HCT116 (cell line): Measurements from ENCODE around the gene TAF8. TPM values are rescaled to one million over a fixed set of nuclear protein-coding genes. Genes with fewer than 3 reads are reported as not detected.
A peak's percentile ranks its signal among the peaks of the same experiment; 100 is the strongest.

Experiments used
- ATAC-seq: fragments of 200-7000 bp; cut with Tn5 transposase; 2 replicates; pipeline ENCODE4 v1.9.1; 2020; ENCODE audit warnings: mild to moderate bottlenecking, moderate library complexity
- BruUV-seq: library from RNA; stranded (reverse); fragments of 400-500 nt; replicated peaks from 2 replicates; lab custom pipeline; 2021; lab: Mats Ljungman, UMichigan
- CTCF ChIA-PET: fragments of 300-600 bp; sonication (Branson Sonifier 250); formaldehyde crosslinking; loops from one replicate; lab custom pipeline; 2021; ENCODE audit warnings: antibody characterized with exemption; lab: Charles Lee
- POLR2A ChIA-PET: fragments of 300-600, 350-600 bp; sonication (Branson Sonifier 250); formaldehyde crosslinking; loops from one replicate; lab custom pipeline; 2021; ENCODE audit warnings: antibody characterized with exemption; lab: Charles Lee
- RAD21 ChIA-PET, 2 experiments: fragments of 300-600 bp; sonication (Branson Sonifier 250); formaldehyde crosslinking; loops; one replicate each; lab custom pipeline; 2023; ENCODE audit warnings: low total read pairs in 2 of 2; ENCODE audit not compliant: uncharacterized antibody in 2 of 2, unreplicated experiment in 2 of 2, low non-redundant PET in 1 of 2; lab: Charles Lee
- DNase-seq: peaks from one replicate; pipeline ENCODE4 v3.0.0-alpha.2; 2010; ENCODE audit warnings: low read depth, low spot score
- H2AFZ ChIP-seq: fragments of 200-600 bp; shearing (Covaris generic), sonication (generic); 2 replicates; pipeline ENCODE4 v1.6.1; 2017; ENCODE audit warnings: low read depth, mixed run types, mixed read lengths, antibody characterized with exemption, low read length; ENCODE audit not compliant: poor library complexity, severe bottlenecking
- H3K27ac ChIP-seq: 2 replicates; pipeline ENCODE4 v1.5.1; 2012; ENCODE audit warnings: low read depth, low read length
- H3K27me3 ChIP-seq: fragments of 200-600 bp; sonication (generic); 2 replicates; pipeline ENCODE4 v1.6.1; 2016; ENCODE audit warnings: mixed run types, low read length, mixed read lengths; ENCODE audit not compliant: insufficient read depth
- H3K36me3 ChIP-seq, 2 experiments: fragments of 200-500 bp in 1 of 2; fragments of 200-600 bp in 1 of 2; sonication (Bioruptor generic) in 1 of 2; sonication (generic) in 1 of 2; 2 replicates each; pipeline versions ENCODE4 v1.5.1 to v1.6.1; 2014 to 2016; ENCODE audit warnings: low read length in 2 of 2, inconsistent platforms in 1 of 2, mixed read lengths in 1 of 2, mixed run types in 1 of 2; ENCODE audit not compliant: insufficient read depth in 2 of 2, control insufficient read depth in 1 of 2
- H3K4me1 ChIP-seq, 2 experiments: fragments of 200-600 bp in 1 of 2; sonication (generic) in 1 of 2; 2 replicates each; pipeline versions ENCODE4 v1.5.1 to v1.6.1; 2012 to 2017; ENCODE audit warnings: low read length in 2 of 2, inconsistent platforms in 1 of 2, mild to moderate bottlenecking in 1 of 2, mixed read lengths in 1 of 2, mixed run types in 1 of 2, moderate library complexity in 1 of 2; ENCODE audit not compliant: insufficient read depth in 2 of 2, control insufficient read depth in 1 of 2
- H3K4me2 ChIP-seq: fragments of 200-600 bp; sonication (generic); 2 replicates; pipeline ENCODE4 v1.6.1; 2017; ENCODE audit warnings: mixed run types, low read length, mixed read lengths
- H3K4me3 ChIP-seq, 2 experiments: fragments of 200-600 bp in 1 of 2; sonication (generic) in 1 of 2; replicated peaks in 1 of 2; 2 replicates each; pipeline ENCODE4 v1.5.1; 2011 to 2016; ENCODE audit warnings: low read length in 2 of 2, control low read depth in 1 of 2, low read depth in 1 of 2, mild to moderate bottlenecking in 1 of 2, mixed read lengths in 1 of 2, mixed run types in 1 of 2
- H3K79me2 ChIP-seq: fragments of 200-600 bp; sonication (generic); 2 replicates; pipeline ENCODE4 v1.6.1; 2017; ENCODE audit warnings: mild to moderate bottlenecking, mixed run types, low read length, moderate library complexity, mixed read lengths; ENCODE audit not compliant: insufficient read depth
- H3K9ac ChIP-seq: fragments of 200-600 bp; sonication (generic); 2 replicates; pipeline ENCODE4 v1.6.1; 2016; ENCODE audit warnings: low read length, mixed read lengths
- H3K9me2 ChIP-seq: fragments of 200-600 bp; sonication (generic), shearing (Covaris generic); 2 replicates; pipeline ENCODE4 v1.6.1; 2017; ENCODE audit warnings: mixed run types, mild to moderate bottlenecking, moderate library complexity; ENCODE audit not compliant: insufficient read depth
- H3K9me3 ChIP-seq, 2 experiments: fragments of 200-500 bp in 1 of 2; fragments of 200-600 bp in 1 of 2; sonication (Bioruptor generic) in 1 of 2; sonication (generic) in 1 of 2; 2 replicates each; pipeline ENCODE4 v1.6.1; 2014 to 2017; ENCODE audit warnings: low read length in 2 of 2, mixed read lengths in 2 of 2, inconsistent platforms in 1 of 2, low read depth in 1 of 2, mild to moderate bottlenecking in 1 of 2, mixed run types in 1 of 2, moderate library complexity in 1 of 2; ENCODE audit not compliant: control insufficient read depth in 1 of 2, insufficient read depth in 1 of 2
- H4K20me1 ChIP-seq: fragments of 200-600 bp; sonication (generic), shearing (Covaris generic); 2 replicates; pipeline ENCODE4 v1.6.1; 2017; ENCODE audit warnings: mixed run types, mild to moderate bottlenecking, moderate library complexity; ENCODE audit not compliant: insufficient read depth
- CBX3 ChIP-seq: IDR thresholded peaks from 2 replicates; pipeline ENCODE4 v1.6.1; 2012; ENCODE audit warnings: low read depth
- CTCF ChIP-seq, 3 experiments: fragments of 200-600 bp in 1 of 3; sonication (generic) in 1 of 3; IDR thresholded peaks in 2 of 3; conservative IDR thresholded peaks in 1 of 3; 2 replicates each; pipeline ENCODE4 v1.5.1; 2012 to 2017; ENCODE audit warnings: low read depth in 2 of 3, low read length in 2 of 3, antibody characterized with exemption in 1 of 3, borderline replicate concordance in 1 of 3, control low read depth in 1 of 3, mild to moderate bottlenecking in 1 of 3, mixed read lengths in 1 of 3, mixed run types in 1 of 3, moderate library complexity in 1 of 3; ENCODE audit not compliant: insufficient read depth in 1 of 3
- EGR1 ChIP-seq: IDR thresholded peaks from 2 replicates; pipeline ENCODE4 v1.6.1; 2012; ENCODE audit warnings: low read depth
- FOSL1 ChIP-seq: IDR thresholded peaks from 2 replicates; pipeline ENCODE4 v1.6.1; 2012; ENCODE audit warnings: low read depth
- MAX ChIP-seq: IDR thresholded peaks from 2 replicates; pipeline ENCODE4 v1.6.1; 2012
- POLR2AphosphoS5 ChIP-seq: IDR thresholded peaks from 2 replicates; pipeline ENCODE4 v1.6.1; 2011; ENCODE audit warnings: mild to moderate bottlenecking, low read depth, low read length, moderate library complexity
- SIN3A ChIP-seq: IDR thresholded peaks from 2 replicates; pipeline ENCODE4 v1.6.1; 2012; ENCODE audit warnings: low read depth
- SP1 ChIP-seq: IDR thresholded peaks from 2 replicates; pipeline ENCODE4 v1.6.1; 2012; ENCODE audit warnings: low read depth
- ZBTB33 ChIP-seq: IDR thresholded peaks from 2 replicates; pipeline ENCODE4 v1.6.1; 2011; ENCODE audit warnings: mild to moderate bottlenecking, low read length, moderate library complexity; ENCODE audit not compliant: insufficient replicate concordance; ENCODE audit errors: extremely low read depth
- ZNF274 ChIP-seq: fragments of 200-500 bp; sonication (Bioruptor generic); IDR thresholded peaks from 2 replicates; pipeline ENCODE4 v1.6.1; 2014; ENCODE audit warnings: mild to moderate bottlenecking, low read depth, low read length, inconsistent platforms
- intact Hi-C: fragments of 100-400 bp; cut with micrococcal nuclease; formaldehyde crosslinking; loops from 2 replicates; pipeline ENCODE4 v1.10.0; 2022
- total RNA-seq: library from RNA; stranded (reverse); gene quantifications from one replicate; pipeline ENCODE4 v1.2.1, GENCODE V29; 2021; ENCODE audit not compliant: unreplicated experiment

The TAF8 gene
- total RNA-seq, 1 experiment from 2014 or later = 29.5 TPM

GRCh38 chr6:42013134-42013516 is 37.2 kb upstream of the TAF8 start:
- H3K9me3 ChIP-seq = no peaks in the 10 kb centered on the region
- H3K36me3 ChIP-seq = no peaks in the 10 kb centered on the region
- H2AFZ ChIP-seq = no peak overlapping the region
- intact Hi-C loops = no loop called here
- no peak overlapping the region for H3K4me3 ChIP-seq
- H3K9me2 ChIP-seq = no peaks in the 10 kb centered on the region
- ChIA-PET RAD21 (no interaction called here), POLR2A (no interaction called here), CTCF (no interaction called here)
- peaks cover 0 to 14% of the 10 kb centered on the region in 2 experiments; a peak in 1 of 4 replicates for H3K4me1 ChIP-seq
- no peaks in the 10 kb centered on the region for H3K27me3 ChIP-seq
- TF ChIP-seq MAX = no peak
- no peak for TF ChIP-seq ZBTB33
- TF ChIP-seq SP1 = no peak
- H4K20me1 ChIP-seq = no peaks in the 10 kb centered on the region
- DNase-seq = no peak
- H3K79me2 ChIP-seq = no peaks in the 10 kb centered on the region
- BruUV-seq = no TSS peak
- no peak overlapping the region for H3K4me2 ChIP-seq
- no peak overlapping the region for H3K9ac ChIP-seq
- no peak for ATAC-seq
- H3K27ac ChIP-seq = no peak overlapping the region

GRCh38 chr6:42017021-42017643 is 33.2 kb upstream of the TAF8 start:
- TF ChIP-seq SIN3A (no peak), SP1 (no peak), POLR2AphosphoS5 (no peak), EGR1 (no peak), CBX3 (no peak), CTCF (IDR thresholded peaks at IDR 0.05 in 2 of 3, conservative IDR thresholded peaks at IDR 0.05 in 1 of 3; ENCODE audit: borderline replicate concordance in 1 of 3, insufficient read depth in 1 of 3, low read depth in 2 of 3, low read length in 2 of 3) (no peak), FOSL1 (no peak), ZNF274 (no peak)
- TF ChIP-seq, all 23 proteins: peak for 0
- Histone ChIP-seq H2AFZ (no peak overlapping the region), H3K9me2 (no peaks in the 10 kb centered on the region), H4K20me1 (no peaks in the 10 kb centered on the region), H3K27ac (no peak overlapping the region), H3K36me3 (no peaks in the 10 kb centered on the region), H3K9ac (no peak overlapping the region), H3K4me1 (peaks cover 0 to 8% of the 10 kb centered on the region in 2 experiments; a peak in 1 of 4 replicates), H3K79me2 (no peaks in the 10 kb centered on the region), H3K27me3 (no peaks in the 10 kb centered on the region), H3K4me2 (peak overlapping the region; percentile 25; the same call in 1 of the 2 replicates), H3K4me3 (no peak overlapping the region), H3K9me3 (no peaks in the 10 kb centered on the region)
- CTCF ChIA-PET = interaction anchor here (0.8 kb wide), 1 partner anchor 96 kb away, joined by 3 read pairs; the partner anchor contains the start of genes BYSL and MED20
- no TSS peak for BruUV-seq
- POLR2A ChIA-PET = no interaction called here
- intact Hi-C loops = no loop called here
- RAD21 ChIA-PET = no interaction called here
- no peak for DNase-seq
- ATAC-seq = peak; percentile 32; the same call in 1 of the 2 replicates
